ENCODE measurements around the gene VPS35.
"Not testable (repeated sequence)": the region's sequence is repeated elsewhere in the genome, so short reads cannot be mapped to it uniquely, and the experiment has no call there.

Gene VPS35

GRCh38 chr16:46650254-46650623, 38.7 kb downstream of the VPS35 start:
- FAIRE-seq = no peak

- no peak for FAIRE-seq
Observed at GRCh38 chr16:46649588-46650253, 39.3 kb downstream of the VPS35 start.

- no peak for FAIRE-seq
Observed at GRCh38 chr16:46648656-46649055, 40.3 kb downstream of the VPS35 start.

GRCh38 chr16:46638947-46639925, 49.7 kb downstream of the VPS35 start:
- FAIRE-seq = no peak

GRCh38 chr16:46632778-46633733, 55.9 kb downstream of the VPS35 start:
- no peak for FAIRE-seq

- peak; percentile 82 for FAIRE-seq
Observed at GRCh38 chr16:46629331-46630219, 59.4 kb downstream of the VPS35 start.

GRCh38 chr16:46627746-46628145, 61.2 kb downstream of the VPS35 start:
- FAIRE-seq = no peak

- FAIRE-seq = not testable (repeated sequence)
Observed at GRCh38 chr16:46626681-46627080, 62.3 kb downstream of the VPS35 start.

GRCh38 chr16:46624862-46625261, 64.1 kb downstream of the VPS35 start:
- not testable (repeated sequence) for FAIRE-seq

- not testable (repeated sequence) for FAIRE-seq
Observed at GRCh38 chr16:46623707-46624106, 65.3 kb downstream of the VPS35 start.

GRCh38 chr16:46623246-46623645, 65.7 kb downstream of the VPS35 start:
- not testable (repeated sequence) for FAIRE-seq

GRCh38 chr16:46621934-46622676, 66.9 kb downstream of the VPS35 start:
- FAIRE-seq = no peak

GRCh38 chr16:46621006-46621933, 67.7 kb downstream of the VPS35 start, which contains the start of gene SHCBP1:
Gene SHCBP1, minus strand, starts transcription at chr16:46621379. Its CDS starts 20 bp downstream, at chr16:46621359.
- no peak for FAIRE-seq

- FAIRE-seq = no peak
Observed at GRCh38 chr16:46620266-46621005, 68.5 kb downstream of the VPS35 start.

GRCh38 chr16:46618516-46618915, 70.5 kb downstream of the VPS35 start:
- no peak for FAIRE-seq

- no peak for FAIRE-seq
Observed at GRCh38 chr16:46614006-46614405, 75.0 kb downstream of the VPS35 start.

- FAIRE-seq = no peak
Observed at GRCh38 chr16:46613352-46613751, 75.6 kb downstream of the VPS35 start.

- FAIRE-seq = no peak
Observed at GRCh38 chr16:46612121-46612520, 76.9 kb downstream of the VPS35 start.

- peak; percentile 31 for FAIRE-seq
Observed at GRCh38 chr16:46607529-46607928, 81.4 kb downstream of the VPS35 start.

All from TTC549 (cell line).